Osteoblast (primary cell): ENCODE measurements around the gene XAGE2. TPM values are rescaled to one million over a fixed set of nuclear protein-coding genes. Genes with fewer than 3 reads are reported as not detected.
"Not testable (repeated sequence)": the region's sequence is repeated elsewhere in the genome, so short reads cannot be mapped to it uniquely, and the experiment has no call there.

Source experiments
- DNase-seq: peaks from one replicate; pipeline ENCODE4 v3.0.0; 2011; ENCODE audit warnings: low spot score, mixed read lengths; ENCODE audit not compliant: insufficient read length; ENCODE audit errors: missing footprints
- H2AFZ ChIP-seq: 2 replicates; pipeline ENCODE4 v1.6.0; 2011; ENCODE audit warnings: mild to moderate bottlenecking, low read length
- H3K27ac ChIP-seq: 2 replicates; pipeline ENCODE4 v1.5.1; 2011; ENCODE audit warnings: mild to moderate bottlenecking, low read depth, low read length, moderate library complexity
- H3K27me3 ChIP-seq: 2 replicates; pipeline ENCODE4 v1.6.0; 2012; ENCODE audit warnings: mild to moderate bottlenecking, control low read depth, inconsistent platforms, low read length, moderate library complexity; ENCODE audit not compliant: insufficient read depth
- H3K36me3 ChIP-seq: 2 replicates; pipeline ENCODE4 v1.5.1; 2011; ENCODE audit warnings: mild to moderate bottlenecking, low read length, control low read depth, moderate library complexity; ENCODE audit not compliant: insufficient read depth
- H3K4me1 ChIP-seq: 2 replicates; pipeline ENCODE4 v1.5.1; 2011; ENCODE audit warnings: mild to moderate bottlenecking, low read length, control low read depth, moderate library complexity; ENCODE audit not compliant: insufficient read depth
- H3K4me2 ChIP-seq: 2 replicates; pipeline ENCODE4 v1.6.0; 2011; ENCODE audit warnings: mild to moderate bottlenecking, low read length; ENCODE audit not compliant: insufficient read depth
- H3K4me3 ChIP-seq: fragments of 200-600 bp; sonication (generic); 3 replicates; pipeline ENCODE4 v1.5.1; 2012; ENCODE audit warnings: mild to moderate bottlenecking, low read length, inconsistent platforms; ENCODE audit not compliant: insufficient read depth
- H3K79me2 ChIP-seq: 2 replicates; pipeline ENCODE4 v1.6.0; 2012; ENCODE audit warnings: mild to moderate bottlenecking, low read length, control low read depth, inconsistent platforms; ENCODE audit not compliant: insufficient read depth
- H3K9me3 ChIP-seq: 2 replicates; pipeline ENCODE4 v1.5.1; 2011; ENCODE audit warnings: low read depth, low read length, control low read depth
- H4K20me1 ChIP-seq: 2 replicates; pipeline ENCODE4 v1.6.0; 2012; ENCODE audit warnings: mild to moderate bottlenecking, low read length, control low read depth; ENCODE audit not compliant: insufficient read depth
- CTCF ChIP-seq: IDR thresholded peaks from 2 replicates; pipeline ENCODE4 v1.5.1; 2011; ENCODE audit warnings: mild to moderate bottlenecking, low read depth, low read length, moderate library complexity; ENCODE audit errors: extremely low read depth
- total RNA-seq: library from RNA; depleted of rRNA; stranded (reverse); fragments of >200 nt; gene quantifications from 2 replicates; pipeline ENCODE4 v1.2.3, GENCODE V29; 2012

XAGE2 gene
- total RNA-seq, 1 donor = not detected

- not testable (repeated sequence) for H3K36me3 ChIP-seq, H3K27ac ChIP-seq, H2AFZ ChIP-seq, H3K4me3 ChIP-seq, H3K4me1 ChIP-seq, H4K20me1 ChIP-seq, DNase-seq, H3K4me2 ChIP-seq, H3K27me3 ChIP-seq, H3K9me3 ChIP-seq, H3K79me2 ChIP-seq
- peak; percentile 58 for TF ChIP-seq CTCF
These were observed 23.4 kb upstream of the XAGE2 start for GRCh38 chrX:52345402-52345801.

- Histone ChIP-seq H2AFZ (no peak overlapping the region), H4K20me1 (no peaks in the 10 kb centered on the region), H3K36me3 (no peaks in the 10 kb centered on the region), H3K4me1 (no peaks in the 10 kb centered on the region), H3K79me2 (no peaks in the 10 kb centered on the region), H3K27ac (no peak overlapping the region), H3K4me3 (no peak overlapping the region), H3K9me3 (no peaks in the 10 kb centered on the region), H3K4me2 (no peak overlapping the region), H3K27me3 (peaks cover 12% of the 10 kb centered on the region)
- no peak for DNase-seq
- no peak for TF ChIP-seq CTCF
These were observed 22.4 kb upstream of the XAGE2 start for GRCh38 chrX:52346174-52347165.

GRCh38 chrX:52349681-52350080 lies 19.1 kb upstream of the XAGE2 start:
- Histone ChIP-seq H3K9me3 (no peaks in the 10 kb centered on the region), H2AFZ (no peak overlapping the region), H3K36me3 (no peaks in the 10 kb centered on the region), H3K4me1 (no peaks in the 10 kb centered on the region), H3K4me2 (no peak overlapping the region), H3K27me3 (peaks cover 16% of the 10 kb centered on the region), H4K20me1 (no peaks in the 10 kb centered on the region), H3K79me2 (no peaks in the 10 kb centered on the region), H3K4me3 (no peak overlapping the region), H3K27ac (no peak overlapping the region)
- TF ChIP-seq CTCF = no peak
- DNase-seq = no peak

GRCh38 chrX:52352551-52352950 lies 16.3 kb upstream of the XAGE2 start:
- Histone ChIP-seq H3K36me3 (no peaks in the 10 kb centered on the region), H3K4me3 (no peak overlapping the region), H3K9me3 (no peaks in the 10 kb centered on the region), H3K4me2 (no peak overlapping the region), H2AFZ (no peak overlapping the region), H3K27ac (no peak overlapping the region), H3K4me1 (no peaks in the 10 kb centered on the region), H4K20me1 (no peaks in the 10 kb centered on the region), H3K27me3 (peaks cover 24% of the 10 kb centered on the region), H3K79me2 (no peaks in the 10 kb centered on the region)
- TF ChIP-seq CTCF = no peak
- no peak for DNase-seq
